GM23338 (cell line): ENCODE results near the gene CYP19A1. TPM values are rescaled to one million over a fixed set of nuclear protein-coding genes. Genes with fewer than 3 reads are reported as not detected.

Source experiments
- ATAC-seq: fragments of 200-7000 bp; cut with Tn5 transposase; 3 replicates; pipeline ENCODE4 v1.9.1; 2020
- DNase-seq: peaks from one replicate; pipeline ENCODE4 v3.0.0-alpha.2; 2015; ENCODE audit warnings: low spot score
- H2AFZ ChIP-seq: fragments of 200-600 bp; sonication (generic); 2 replicates; pipeline ENCODE4 v1.8.0; 2016; ENCODE audit warnings: antibody characterized with exemption, mild to moderate bottlenecking, moderate library complexity
- H3F3A ChIP-seq: fragments of 200-600 bp; sonication (generic); replicated peaks from 2 replicates; pipeline ENCODE4 v1.8.0; 2017; ENCODE audit warnings: antibody characterized with exemption, mixed run types, low read depth
- H3K27ac ChIP-seq: fragments of 200-600 bp; sonication (generic); 2 replicates; pipeline ENCODE4 v1.6.1; 2016; ENCODE audit warnings: low read depth
- H3K27me3 ChIP-seq: fragments of 200-600 bp; sonication (generic); 2 replicates; pipeline ENCODE4 v1.8.0; 2016; ENCODE audit warnings: mild to moderate bottlenecking, mixed run types, moderate library complexity; ENCODE audit not compliant: insufficient read depth
- H3K36me3 ChIP-seq: fragments of 200-600 bp; sonication (generic); 2 replicates; pipeline ENCODE4 v1.8.0; 2016; ENCODE audit warnings: mild to moderate bottlenecking; ENCODE audit not compliant: insufficient read depth
- H3K4me1 ChIP-seq: fragments of 200-600 bp; sonication (generic); 2 replicates; pipeline ENCODE4 v1.8.0; 2016; ENCODE audit warnings: mild to moderate bottlenecking, moderate library complexity; ENCODE audit not compliant: insufficient read depth
- H3K4me2 ChIP-seq: fragments of 200-600 bp; sonication (generic); 2 replicates; pipeline ENCODE4 v1.7.1; 2017; ENCODE audit warnings: mixed run types
- H3K4me3 ChIP-seq: fragments of 200-600 bp; sonication (generic); 2 replicates; pipeline ENCODE4 v1.6.1; 2016; ENCODE audit warnings: mixed run types
- H3K79me2 ChIP-seq: fragments of 200-600 bp; sonication (generic); replicated peaks from 2 replicates; pipeline ENCODE4 v1.8.0; 2017; ENCODE audit warnings: mild to moderate bottlenecking; ENCODE audit not compliant: insufficient read depth
- H3K9me2 ChIP-seq: fragments of 200-600 bp; sonication (generic); 2 replicates; pipeline ENCODE4 v1.8.0; 2017; ENCODE audit not compliant: insufficient read depth
- H4K20me1 ChIP-seq: fragments of 200-600 bp; sonication (generic); replicated peaks from 2 replicates; pipeline ENCODE4 v1.8.0; 2017; ENCODE audit warnings: mild to moderate bottlenecking; ENCODE audit not compliant: insufficient read depth
- H3K27ac Mint-ChIP-seq: 2 replicates; pipeline ENCODE4 v1.8.0; 2020; ENCODE audit warnings: inconsistent platforms, mild to moderate bottlenecking, moderate library complexity, mixed read lengths
- H3K27me3 Mint-ChIP-seq: 3 replicates; pipeline ENCODE4 v1.8.0; 2022; ENCODE audit warnings: low read depth, mild to moderate bottlenecking, moderate library complexity, mixed read lengths, inconsistent platforms; ENCODE audit not compliant: insufficient read depth, poor library complexity
- H3K36me3 Mint-ChIP-seq: 3 replicates; pipeline ENCODE4 v1.8.0; 2021; ENCODE audit warnings: low read depth, mild to moderate bottlenecking, inconsistent platforms, moderate library complexity, mixed read lengths
- H3K4me1 Mint-ChIP-seq: 3 replicates; pipeline ENCODE4 v1.8.0; 2020; ENCODE audit warnings: mild to moderate bottlenecking, inconsistent platforms, mixed read lengths
- H3K4me3 Mint-ChIP-seq: 3 replicates; pipeline ENCODE4 v1.8.0; 2021; ENCODE audit warnings: moderate library complexity, mild to moderate bottlenecking, inconsistent platforms, mixed read lengths
- H3K9me3 Mint-ChIP-seq: 3 replicates; pipeline ENCODE4 v1.8.0; 2020; ENCODE audit warnings: moderate library complexity, mild to moderate bottlenecking, inconsistent platforms, mixed read lengths
- CREB1 ChIP-seq: fragments of 250-450 bp; sonication (Bioruptor Pico); IDR thresholded peaks from 2 replicates; pipeline ENCODE4 v1.5.0; 2020; ENCODE audit warnings: low read depth, mild to moderate bottlenecking, moderate library complexity
- EZH2 ChIP-seq: fragments of 200-600 bp; sonication (generic); IDR thresholded peaks from one replicate; pipeline ENCODE4 v1.8.0; 2017; ENCODE audit warnings: antibody characterized with exemption, mild to moderate bottlenecking, low read depth; ENCODE audit not compliant: unreplicated experiment
- EZH2phosphoT487 ChIP-seq: fragments of 200-600 bp; sonication (generic); IDR thresholded peaks from one replicate; pipeline ENCODE4 v1.8.1; 2018; ENCODE audit warnings: antibody characterized with exemption; ENCODE audit not compliant: unreplicated experiment
- POLR2AphosphoS5 ChIP-seq: IDR thresholded peaks from 2 replicates; pipeline ENCODE4 v1.6.1; 2016; ENCODE audit warnings: antibody characterized with exemption, low read depth
- REST ChIP-seq: IDR thresholded peaks from one replicate; pipeline ENCODE4 v1.6.1; 2018; ENCODE audit warnings: antibody characterized with exemption; ENCODE audit not compliant: unreplicated experiment
- ZNF462 ChIP-seq: fragments of 250-450 bp; sonication (Bioruptor Pico); IDR thresholded peaks from 2 replicates; pipeline ENCODE4 v1.5.0; 2020; ENCODE audit warnings: mild to moderate bottlenecking, moderate library complexity
- polyA plus RNA-seq: library from polyadenylated mRNA; unstranded; fragments of >200 nt; fragmentation: Nextera tagmentation; extraction: Ambion mirVana; gene quantifications from 2 replicates; pipeline ENCODE4 v1.2.1, GENCODE V29; 2016
- total RNA-seq: library from RNA; depleted of rRNA; stranded (reverse); fragments of >200 nt; shearing (Covaris generic); gene quantifications from 2 replicates; pipeline ENCODE4 v1.2.3, GENCODE V29; 2014
- TF ChIP-seq, protein P1 (sequence below): IDR thresholded peaks from 2 replicates; pipeline ENCODE4 v1.6.1; 2016; ENCODE audit warnings: antibody characterized with exemption

CYP19A1 gene
- total and polyA plus RNA-seq, 2 experiments from 2014 or later: 0.42 TPM; not detected in 1

DNA sequence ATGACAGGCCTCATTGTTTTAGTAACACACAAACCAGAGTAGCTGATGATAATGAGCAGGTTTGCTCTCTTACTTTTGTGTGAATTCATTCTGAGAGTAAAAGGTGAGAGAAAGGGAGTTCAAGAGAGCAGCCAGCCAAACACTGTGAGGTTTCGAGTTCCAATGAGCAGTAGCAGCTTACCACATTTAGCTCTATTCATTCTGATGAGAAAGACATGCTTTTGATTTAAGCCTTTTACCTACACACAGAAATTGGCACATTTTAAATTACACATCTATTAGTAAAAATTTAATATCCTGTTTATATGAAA lies 31.0 kb upstream of the CYP19A1 start:
- Histone ChIP-seq H2AFZ (no peak overlapping the region), H3K4me2 (no peak overlapping the region), H3K4me1 (no peaks in the 10 kb centered on the region), H3K9me2 (no peaks in the 10 kb centered on the region), H3K4me3 (no peak overlapping the region), H3K27me3 (no peaks in the 10 kb centered on the region), H3F3A (no peaks in the 10 kb centered on the region), H4K20me1 (no peaks in the 10 kb centered on the region), H3K27ac (no peak overlapping the region), H3K36me3 (no peaks in the 10 kb centered on the region), H3K79me2 (no peaks in the 10 kb centered on the region)
- peaks cover under 1% of the 10 kb centered on the region for H3K27me3 Mint-ChIP-seq
- no peak for TF ChIP-seq ZNF462 (CRISPR knock-in tag)
- DNase-seq (no peak), ATAC-seq (no peak)
- H3K36me3 Mint-ChIP-seq: no peaks in the 10 kb centered on the region
- H3K4me1 Mint-ChIP-seq: peaks cover 7% of the 10 kb centered on the region; the same call in 2 of the 3 replicates
- no peak overlapping the region for H3K4me3 Mint-ChIP-seq
- no peaks in the 10 kb centered on the region for H3K9me3 Mint-ChIP-seq
- no peak overlapping the region; the same call in 1 of the 2 replicates for H3K27ac Mint-ChIP-seq

DNA sequence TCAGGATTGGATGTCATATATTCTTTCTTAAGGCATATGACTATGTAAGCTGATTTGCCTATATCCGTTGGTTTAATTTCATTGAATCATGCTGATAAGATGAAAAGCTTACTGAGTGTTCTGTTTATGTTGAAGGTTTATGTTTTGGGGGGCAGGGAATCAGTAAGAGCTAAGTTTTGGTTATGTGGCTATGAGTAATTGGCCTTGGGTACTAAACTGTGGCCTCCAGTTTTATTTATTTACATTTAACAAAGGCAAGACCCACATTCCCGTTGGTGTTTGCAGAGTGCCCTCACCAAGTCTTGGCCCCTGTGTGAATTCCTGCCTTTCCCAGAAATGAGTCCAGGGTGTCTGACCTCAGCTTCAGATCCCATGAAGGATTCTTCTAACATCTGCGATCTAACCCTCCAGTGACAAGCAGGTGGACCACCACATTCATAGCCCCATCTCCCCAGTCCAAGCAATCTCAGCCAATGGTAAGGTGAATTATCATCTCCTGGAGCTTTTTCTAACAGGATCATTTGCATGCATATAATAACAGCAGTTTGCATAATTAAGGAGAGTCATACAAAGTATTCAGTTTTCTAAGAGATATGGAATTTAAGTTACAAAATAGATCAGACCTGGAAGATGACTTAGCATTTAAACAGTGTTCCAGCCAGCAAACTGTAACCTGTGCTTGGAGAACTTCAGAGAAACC lies 30.5 kb upstream of the CYP19A1 start:
- no peaks in the 10 kb centered on the region for H3K36me3 Mint-ChIP-seq
- Histone ChIP-seq H2AFZ (no peak overlapping the region), H3K36me3 (no peaks in the 10 kb centered on the region), H3K9me2 (no peaks in the 10 kb centered on the region), H3K4me3 (no peak overlapping the region), H4K20me1 (no peaks in the 10 kb centered on the region), H3K27me3 (no peaks in the 10 kb centered on the region), H3K4me1 (no peaks in the 10 kb centered on the region), H3K4me2 (no peak overlapping the region), H3F3A (no peaks in the 10 kb centered on the region), H3K27ac (no peak overlapping the region), H3K79me2 (no peaks in the 10 kb centered on the region)
- no peaks in the 10 kb centered on the region for H3K9me3 Mint-ChIP-seq
- peaks cover 7% of the 10 kb centered on the region; the same call in 2 of the 3 replicates for H3K4me1 Mint-ChIP-seq
- no peak overlapping the region for H3K4me3 Mint-ChIP-seq
- ATAC-seq (no peak), DNase-seq (no peak)
- peaks cover 1% of the 10 kb centered on the region for H3K27me3 Mint-ChIP-seq
- H3K27ac Mint-ChIP-seq: no peak overlapping the region; the same call in 1 of the 2 replicates
- TF ChIP-seq EZH2 (no peak), REST (no peak), EZH2phosphoT487 (no peak), POLR2AphosphoS5 (no peak), CREB1 (no peak)
- TF ChIP-seq, protein P1, sequence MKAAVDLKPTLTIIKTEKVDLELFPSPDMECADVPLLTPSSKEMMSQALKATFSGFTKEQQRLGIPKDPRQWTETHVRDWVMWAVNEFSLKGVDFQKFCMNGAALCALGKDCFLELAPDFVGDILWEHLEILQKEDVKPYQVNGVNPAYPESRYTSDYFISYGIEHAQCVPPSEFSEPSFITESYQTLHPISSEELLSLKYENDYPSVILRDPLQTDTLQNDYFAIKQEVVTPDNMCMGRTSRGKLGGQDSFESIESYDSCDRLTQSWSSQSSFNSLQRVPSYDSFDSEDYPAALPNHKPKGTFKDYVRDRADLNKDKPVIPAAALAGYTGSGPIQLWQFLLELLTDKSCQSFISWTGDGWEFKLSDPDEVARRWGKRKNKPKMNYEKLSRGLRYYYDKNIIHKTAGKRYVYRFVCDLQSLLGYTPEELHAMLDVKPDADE: no peak
